GM12872 (cell line): ENCODE measurements around the gene COL8A1.

ENCODE experiments used
- TF ChIP-seq, protein P1 (sequence below): IDR thresholded peaks from 3 replicates; pipeline ENCODE4 v1.5.1; 2011; ENCODE audit warnings: low read depth, mild to moderate bottlenecking, low read length, moderate library complexity; ENCODE audit not compliant: insufficient read depth

Gene COL8A1

DNA sequence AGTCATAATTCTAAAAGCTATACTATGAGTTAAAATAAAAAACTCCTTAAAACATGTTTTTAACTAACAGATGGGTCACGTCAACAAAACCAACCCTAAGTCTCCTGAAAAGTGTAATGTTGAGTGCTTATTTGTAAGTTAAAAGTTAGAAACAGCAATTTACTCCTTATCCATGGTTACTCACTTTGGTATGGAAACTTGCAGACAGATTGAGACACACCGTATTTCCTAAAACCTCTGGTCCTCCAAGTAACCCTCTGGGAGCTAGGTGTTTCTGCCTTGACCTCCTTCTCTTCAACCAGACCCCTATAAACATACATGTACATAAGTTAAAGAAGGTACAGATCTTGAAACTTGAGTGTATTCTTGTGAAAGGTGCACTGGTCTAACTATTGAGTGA, 3.1 kb downstream of the COL8A1 start:
- TF ChIP-seq, protein P1, sequence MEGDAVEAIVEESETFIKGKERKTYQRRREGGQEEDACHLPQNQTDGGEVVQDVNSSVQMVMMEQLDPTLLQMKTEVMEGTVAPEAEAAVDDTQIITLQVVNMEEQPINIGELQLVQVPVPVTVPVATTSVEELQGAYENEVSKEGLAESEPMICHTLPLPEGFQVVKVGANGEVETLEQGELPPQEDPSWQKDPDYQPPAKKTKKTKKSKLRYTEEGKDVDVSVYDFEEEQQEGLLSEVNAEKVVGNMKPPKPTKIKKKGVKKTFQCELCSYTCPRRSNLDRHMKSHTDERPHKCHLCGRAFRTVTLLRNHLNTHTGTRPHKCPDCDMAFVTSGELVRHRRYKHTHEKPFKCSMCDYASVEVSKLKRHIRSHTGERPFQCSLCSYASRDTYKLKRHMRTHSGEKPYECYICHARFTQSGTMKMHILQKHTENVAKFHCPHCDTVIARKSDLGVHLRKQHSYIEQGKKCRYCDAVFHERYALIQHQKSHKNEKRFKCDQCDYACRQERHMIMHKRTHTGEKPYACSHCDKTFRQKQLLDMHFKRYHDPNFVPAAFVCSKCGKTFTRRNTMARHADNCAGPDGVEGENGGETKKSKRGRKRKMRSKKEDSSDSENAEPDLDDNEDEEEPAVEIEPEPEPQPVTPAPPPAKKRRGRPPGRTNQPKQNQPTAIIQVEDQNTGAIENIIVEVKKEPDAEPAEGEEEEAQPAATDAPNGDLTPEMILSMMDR: no peak

DNA sequence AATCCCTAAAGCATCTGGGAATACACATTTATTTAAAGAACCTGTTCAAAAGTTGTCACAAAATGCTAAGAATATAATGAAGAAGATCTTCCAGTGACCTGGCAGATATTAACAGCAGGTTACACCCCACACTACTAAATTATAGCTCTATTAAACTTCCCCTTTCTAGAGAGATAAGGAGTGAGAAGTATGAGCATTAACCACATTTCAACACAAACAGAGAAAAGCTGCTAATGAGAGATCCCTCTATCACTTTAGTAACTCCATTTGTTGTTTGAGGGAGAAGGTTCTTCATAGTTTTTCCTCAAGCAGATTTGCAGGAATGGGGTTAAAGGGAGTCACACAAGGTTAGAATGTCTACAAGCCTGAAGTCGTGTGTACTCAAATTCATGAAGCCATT, 3.6 kb downstream of the COL8A1 start:
- TF ChIP-seq, protein P1: no peak

GRCh38 chr3:99644017-99644416, 5.6 kb downstream of the COL8A1 start:
- TF ChIP-seq, protein P1: no peak

DNA sequence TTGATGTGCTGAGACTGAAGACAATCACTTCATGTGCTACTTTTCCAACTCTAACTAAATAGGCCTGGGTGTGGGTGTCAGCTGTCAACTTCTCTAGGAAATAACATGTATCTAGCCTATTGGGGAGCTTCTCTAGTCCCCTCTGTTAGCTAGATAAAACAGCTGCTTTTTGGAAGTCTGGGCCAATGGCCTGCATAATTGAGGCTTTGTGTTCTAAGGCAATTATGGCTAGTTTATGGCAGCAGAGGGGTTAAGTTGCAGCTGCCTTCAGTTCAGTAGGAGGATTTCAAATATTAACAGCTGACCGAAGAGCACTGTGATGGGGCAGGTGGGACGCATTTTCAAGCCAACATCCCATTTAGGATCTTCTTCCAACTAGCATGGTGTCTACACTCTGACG, 6.4 kb downstream of the COL8A1 start:
- TF ChIP-seq, protein P1: no peak

- TF ChIP-seq, protein P1: peak; percentile 66
Observed at GRCh38 chr3:99645277-99646106, 7.1 kb downstream of the COL8A1 start.

GRCh38 chr3:99646107-99646435, 7.7 kb downstream of the COL8A1 start:
- TF ChIP-seq, protein P1: no peak

DNA sequence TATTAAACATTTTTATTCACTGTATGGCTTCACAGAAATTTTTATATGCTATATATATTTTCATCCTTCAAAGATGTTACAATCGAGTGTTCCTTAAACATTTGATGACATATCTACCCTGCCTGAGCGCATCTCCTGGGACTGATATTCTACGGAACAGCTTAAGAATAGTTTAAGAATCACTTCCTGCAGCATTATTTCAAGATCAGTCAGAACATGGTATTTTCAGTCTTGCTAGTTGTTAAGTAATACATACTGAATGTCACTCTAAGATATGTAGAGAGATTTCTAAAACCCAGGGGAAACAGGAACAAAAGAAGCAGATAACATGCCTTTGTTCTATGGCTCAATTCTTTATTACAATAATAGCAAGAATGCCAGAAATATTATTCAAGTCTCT, 8.7 kb downstream of the COL8A1 start:
- TF ChIP-seq, protein P1: no peak
